Uterus (tissue), 4 donors: ENCODE measurements around the gene LMCD1. TPM values are rescaled to one million over a fixed set of nuclear protein-coding genes. Genes with fewer than 3 reads are reported as not detected.

Experiments used
- DNase-seq, 2 donors: peaks; one replicate each; pipeline ENCODE4 v3.0.0-alpha.2; 2019 to 2020
- H3K27ac ChIP-seq, 2 donors: fragments of 200-600 bp; sonication (generic); 1 replicate in 1 of 2; 2 replicates in 1 of 2; pipeline ENCODE4 v1.5.1; 2016 to 2018
- H3K27me3 ChIP-seq, 2 donors: fragments of 200-600 bp; sonication (generic); one replicate each; pipeline ENCODE4 v1.5.1; 2018 to 2019; ENCODE audit warnings: control low read depth in 1 of 2
- H3K36me3 ChIP-seq, 2 donors: fragments of 200-600 bp; sonication (generic); one replicate each; pipeline ENCODE4 v1.5.1; 2019; ENCODE audit warnings: control low read depth in 1 of 2
- H3K4me1 ChIP-seq, 2 donors: fragments of 200-600 bp; sonication (generic); one replicate each; pipeline ENCODE4 v1.5.1; 2018 to 2019; ENCODE audit warnings: control low read depth in 1 of 2
- H3K4me3 ChIP-seq, 2 donors: fragments of 200-600 bp; sonication (generic); 1 replicate in 1 of 2; 2 replicates in 1 of 2; pipeline ENCODE4 v1.5.1; 2018 to 2019; ENCODE audit warnings: mild to moderate bottlenecking in 1 of 2
- H3K9me3 ChIP-seq, 2 donors: fragments of 200-600 bp; sonication (generic); one replicate each; pipeline ENCODE4 v1.5.1; 2019; ENCODE audit warnings: control low read depth in 1 of 2
- CTCF ChIP-seq, 4 experiments: fragments of 200-600 bp in 2 of 4; fragments of 450-650 bp in 2 of 4; sonication (generic) in 2 of 4; IDR thresholded peaks; one replicate each; pipeline ENCODE4 v1.5.1; 2016 to 2019; ENCODE audit warnings: antibody characterized with exemption in 4 of 4, mild to moderate bottlenecking in 2 of 4, moderate library complexity in 1 of 4
- POLR2A ChIP-seq, 2 donors: fragments of 450-650 bp; IDR thresholded peaks; one replicate each; pipeline ENCODE4 v1.6.1; 2016; ENCODE audit warnings: antibody characterized with exemption in 2 of 2, mild to moderate bottlenecking in 1 of 2, moderate library complexity in 1 of 2
- intact Hi-C: fragments of 100-400 bp; cut with DNase I; formaldehyde crosslinking; loops from one replicate; pipeline ENCODE4 v1.15.1; 2023; ENCODE audit warnings: low total_unique reads
- total RNA-seq, 4 donors: library from RNA; depleted of rRNA in 3 of 4; stranded (reverse); fragments of >200 nt in 3 of 4; gene quantifications; one replicate each; pipeline versions ENCODE4 v1.1.0 to v1.2.4, GENCODE V29; 2014 to 2023
- donor health status: DM: yes; HTN: yes; CAD: no.

Gene LMCD1
- total RNA-seq = 100 to 1,000 TPM in 2 of 4 donors, 10 to 100 TPM in 2; 70.9 to 163 (median 115) TPM

GRCh38 chr3:8501371-8502131 lies at the start of gene LMCD1:
Gene LMCD1 (plus strand): TSS chr3:8501823. CDS start chr3:8501939, 116 bp downstream.
- no peaks in the 10 kb centered on the region for H3K36me3 ChIP-seq
- peak; percentile 78 to 81 for TF ChIP-seq POLR2A (IDR thresholded peaks at IDR 0.05)
- peak in 3 of 4 experiments; percentile 38 to 51 (median 44) for TF ChIP-seq CTCF (IDR thresholded peaks at IDR 0.05)
- peak within 1 kb of the TSS; percentile 87 to 95 for H3K27ac ChIP-seq
- no peaks in the 10 kb centered on the region for H3K9me3 ChIP-seq
- peak; percentile 94 to 96 for DNase-seq
- H3K4me3 ChIP-seq = peak within 1 kb of the TSS; percentile 40 to 51
- H3K4me1 ChIP-seq = no peaks in the 10 kb centered on the region
- H3K27me3 ChIP-seq = no peaks in the 10 kb centered on the region
- intact Hi-C loops = no loop called here

GRCh38 chr3:8452112-8452511 lies 49.5 kb upstream of the LMCD1 start:
- Histone ChIP-seq H3K9me3 (no peaks in the 10 kb centered on the region), H3K27ac (no peak overlapping the region), H3K4me1 (no peaks in the 10 kb centered on the region), H3K27me3 (no peaks in the 10 kb centered on the region), H3K4me3 (no peak overlapping the region), H3K36me3 (no peaks in the 10 kb centered on the region)
- intact Hi-C loops = no loop called here
- no peak for DNase-seq
- TF ChIP-seq CTCF (IDR thresholded peaks at IDR 0.05) (no peak), POLR2A (IDR thresholded peaks at IDR 0.05) (no peak)

GRCh38 chr3:8453153-8453552 lies 48.5 kb upstream of the LMCD1 start:
- intact Hi-C loops = no loop called here
- DNase-seq = no peak
- no peaks in the 10 kb centered on the region for H3K27me3 ChIP-seq
- no peaks in the 10 kb centered on the region for H3K4me1 ChIP-seq
- TF ChIP-seq POLR2A (IDR thresholded peaks at IDR 0.05) (no peak), CTCF (IDR thresholded peaks at IDR 0.05) (no peak)
- H3K36me3 ChIP-seq = no peaks in the 10 kb centered on the region
- H3K27ac ChIP-seq = no peak overlapping the region
- no peak overlapping the region for H3K4me3 ChIP-seq
- H3K9me3 ChIP-seq = no peaks in the 10 kb centered on the region

GRCh38 chr3:8455526-8456411 lies 45.9 kb upstream of the LMCD1 start:
- no peak overlapping the region for H3K4me3 ChIP-seq

More at GRCh38 chr3:8455526-8456411, 45.9 kb upstream of the LMCD1 start:
- H3K27me3 ChIP-seq = no peaks in the 10 kb centered on the region
- no peaks in the 10 kb centered on the region for H3K4me1 ChIP-seq
- intact Hi-C loops = no loop called here
- no peaks in the 10 kb centered on the region for H3K36me3 ChIP-seq
- DNase-seq = no peak
- H3K9me3 ChIP-seq = no peaks in the 10 kb centered on the region
- TF ChIP-seq POLR2A (IDR thresholded peaks at IDR 0.05) (no peak), CTCF (IDR thresholded peaks at IDR 0.05) (no peak)
- no peak overlapping the region for H3K27ac ChIP-seq
